AG08395 (cell line): Measurements from ENCODE around the gene CCNT1.
"Not testable (repeated sequence)": the region's sequence is repeated elsewhere in the genome, so short reads cannot be mapped to it uniquely, and the experiment has no call there.

Experiments
- DNase-seq: peaks from one replicate; pipeline ENCODE4 v3.0.0; 2012; ENCODE audit warnings: mixed read lengths, low spot score

CCNT1 gene

DNA sequence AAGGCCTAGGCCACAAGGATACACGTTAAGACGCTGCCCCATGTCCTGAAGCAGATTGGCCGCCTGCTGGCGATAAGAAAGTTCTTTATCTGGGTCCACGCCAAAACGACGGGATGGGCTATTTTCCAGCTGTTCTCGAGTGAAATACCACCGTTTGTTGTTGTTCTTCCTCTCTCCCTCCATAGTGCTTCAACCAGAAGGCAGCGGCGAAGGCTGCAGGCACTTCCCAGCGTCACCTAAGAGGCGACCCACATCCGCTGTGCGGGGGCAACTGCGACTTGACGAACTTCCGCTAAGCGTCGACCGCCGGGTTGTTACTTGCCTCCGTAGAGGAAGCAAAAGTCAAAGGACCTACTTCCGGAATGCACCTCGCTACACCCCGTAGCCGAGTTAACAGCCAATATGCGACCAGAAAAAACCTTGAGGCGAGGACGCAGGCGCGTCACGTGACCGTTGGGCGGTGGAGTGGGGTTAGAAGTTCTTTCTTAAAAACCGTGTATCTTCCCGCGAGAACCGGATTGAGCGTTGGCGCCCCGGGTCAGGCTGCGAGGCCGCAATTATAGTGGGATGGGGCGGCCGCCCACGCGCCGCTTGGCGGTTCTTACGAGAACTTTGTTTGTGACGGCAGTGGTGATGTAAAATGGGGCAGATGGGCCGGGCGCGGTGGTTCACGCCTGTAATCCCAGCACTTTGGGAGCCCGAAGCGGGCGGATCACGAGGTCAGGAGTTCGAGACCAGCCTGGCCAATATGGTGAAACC lies at the start of gene CCNT1:
TSS of gene CCNT1 (minus strand) at position 215 of the 759 bp plus-strand sequence. CDS start at position 183, 32 bp downstream.
- peak; percentile 100 for DNase-seq

DNA sequence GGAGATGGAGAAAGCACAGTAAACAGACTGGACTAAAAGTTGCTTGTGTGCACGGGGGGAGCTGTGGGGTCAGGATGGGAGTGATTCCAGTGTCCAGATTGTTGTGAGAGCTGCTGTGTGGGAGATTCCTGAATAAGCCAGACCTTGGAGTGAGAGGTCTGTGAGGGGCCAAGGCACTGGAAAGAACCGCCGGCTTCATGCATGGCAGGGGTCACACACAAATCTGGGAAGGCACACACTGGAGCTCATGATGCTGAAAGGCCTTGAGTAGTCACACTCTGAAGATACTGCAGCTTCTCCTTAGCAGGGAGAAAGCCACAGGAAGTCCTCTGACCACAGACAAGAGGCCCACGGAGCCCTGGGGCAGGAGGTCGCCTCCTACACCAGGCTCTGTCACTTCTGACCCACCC lies 49.3 kb upstream of the CCNT1 start:
- DNase-seq = no peak

DNA sequence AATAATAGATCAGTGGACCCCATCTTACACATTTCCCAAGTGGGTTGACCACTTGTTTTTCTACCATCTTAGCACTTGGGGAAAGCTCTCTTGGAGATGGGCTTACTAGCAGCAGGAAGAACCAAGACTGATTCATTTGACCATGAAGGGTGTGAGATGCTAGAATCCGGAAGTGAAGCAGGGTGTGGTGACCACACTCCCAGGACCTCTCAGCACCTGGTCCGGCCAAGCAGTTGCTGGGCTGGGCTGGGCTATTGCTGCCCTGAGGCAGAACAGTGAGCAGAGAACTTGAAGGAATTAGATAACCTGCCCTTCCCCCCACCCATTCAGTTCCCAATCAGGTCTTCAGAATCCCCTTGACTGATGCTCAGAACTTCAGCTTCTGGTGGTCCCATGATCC lies 48.0 kb upstream of the CCNT1 start:
- DNase-seq = no peak

DNA sequence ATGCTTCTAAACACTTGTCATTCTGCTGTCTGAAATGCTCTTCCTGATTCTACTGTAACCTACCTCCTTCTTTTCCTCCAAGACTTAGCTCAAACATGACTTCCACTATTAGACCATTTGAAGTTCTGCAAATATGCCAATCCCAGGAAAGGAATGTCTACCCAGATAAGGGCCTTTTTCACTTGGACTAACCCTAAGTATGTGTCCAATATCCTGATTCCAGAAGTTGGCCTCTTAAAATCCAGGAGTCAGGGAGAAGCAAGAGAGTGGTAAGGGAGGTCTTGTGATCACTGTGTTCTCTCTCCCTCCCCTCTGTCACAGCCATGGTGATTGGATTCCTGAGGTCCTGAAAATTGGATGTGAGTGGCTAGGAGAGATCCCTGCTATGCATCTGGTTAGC lies 42.2 kb upstream of the CCNT1 start:
- DNase-seq = no peak

DNA sequence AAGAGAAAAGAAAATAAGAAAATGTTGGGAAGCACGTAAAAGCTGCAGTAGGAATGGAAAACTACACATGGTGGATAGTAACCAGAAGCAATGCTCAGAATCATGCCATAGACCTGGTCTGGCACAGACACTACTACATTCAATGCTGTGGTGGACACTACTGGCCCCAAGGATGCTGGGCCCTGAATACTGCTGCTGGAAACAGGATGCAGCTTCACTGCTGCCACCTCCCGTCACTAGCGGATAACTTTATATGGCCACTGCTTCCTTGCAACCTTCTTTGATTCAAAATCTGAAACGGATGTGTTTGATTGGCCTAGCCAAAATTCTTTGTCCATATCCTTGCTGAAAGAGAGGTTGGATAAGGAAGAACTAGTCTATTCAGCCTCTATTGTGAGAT lies 41.7 kb upstream of the CCNT1 start:
- peak; percentile 16 for DNase-seq

DNA sequence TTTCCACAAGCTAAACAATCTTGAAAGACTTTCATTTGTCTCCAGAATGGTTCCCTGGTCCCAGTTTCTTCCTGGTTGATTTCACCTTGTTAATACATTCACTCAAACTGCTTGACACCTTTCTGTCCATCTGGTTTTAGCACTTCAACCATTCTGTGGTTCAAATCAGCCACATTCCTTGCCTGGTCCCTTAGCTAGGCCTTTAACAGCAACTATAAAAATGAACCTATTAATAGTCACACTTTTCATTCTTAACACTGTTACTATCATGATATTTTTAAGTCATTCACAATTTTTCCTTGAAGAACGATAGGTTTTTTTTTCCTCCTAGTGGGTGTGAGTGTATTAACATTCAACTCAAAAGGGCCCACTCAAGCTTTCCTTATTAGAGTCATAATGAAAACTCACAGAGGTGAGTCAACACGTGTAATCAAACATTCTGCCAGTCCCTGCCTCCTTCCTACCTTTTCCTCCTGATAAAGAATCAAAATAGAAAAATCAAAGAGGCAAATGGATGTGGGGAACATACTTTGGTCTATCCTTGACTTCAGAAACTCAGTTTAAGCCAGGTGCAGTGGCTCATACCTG lies 34.4 kb upstream of the CCNT1 start:
- DNase-seq = no peak

DNA sequence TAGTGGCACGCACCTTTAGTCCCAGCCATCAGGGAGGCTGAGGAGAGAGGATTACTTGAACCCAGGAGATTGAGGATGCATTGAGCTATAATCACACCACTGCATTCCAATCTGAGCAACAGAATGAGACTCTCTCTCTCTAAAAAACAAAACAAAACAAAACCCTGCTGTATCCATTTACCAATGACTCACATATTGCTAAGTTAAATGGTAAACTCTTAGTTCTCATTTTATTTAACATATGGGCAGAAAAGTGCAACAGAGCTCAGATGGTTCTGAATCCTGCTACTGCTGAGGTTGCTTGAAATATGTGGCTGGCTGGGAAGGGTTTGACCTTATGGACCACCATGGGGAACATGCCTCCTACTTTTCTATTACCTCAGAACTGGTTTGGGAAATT lies 33.7 kb upstream of the CCNT1 start:
- DNase-seq = no peak

DNA sequence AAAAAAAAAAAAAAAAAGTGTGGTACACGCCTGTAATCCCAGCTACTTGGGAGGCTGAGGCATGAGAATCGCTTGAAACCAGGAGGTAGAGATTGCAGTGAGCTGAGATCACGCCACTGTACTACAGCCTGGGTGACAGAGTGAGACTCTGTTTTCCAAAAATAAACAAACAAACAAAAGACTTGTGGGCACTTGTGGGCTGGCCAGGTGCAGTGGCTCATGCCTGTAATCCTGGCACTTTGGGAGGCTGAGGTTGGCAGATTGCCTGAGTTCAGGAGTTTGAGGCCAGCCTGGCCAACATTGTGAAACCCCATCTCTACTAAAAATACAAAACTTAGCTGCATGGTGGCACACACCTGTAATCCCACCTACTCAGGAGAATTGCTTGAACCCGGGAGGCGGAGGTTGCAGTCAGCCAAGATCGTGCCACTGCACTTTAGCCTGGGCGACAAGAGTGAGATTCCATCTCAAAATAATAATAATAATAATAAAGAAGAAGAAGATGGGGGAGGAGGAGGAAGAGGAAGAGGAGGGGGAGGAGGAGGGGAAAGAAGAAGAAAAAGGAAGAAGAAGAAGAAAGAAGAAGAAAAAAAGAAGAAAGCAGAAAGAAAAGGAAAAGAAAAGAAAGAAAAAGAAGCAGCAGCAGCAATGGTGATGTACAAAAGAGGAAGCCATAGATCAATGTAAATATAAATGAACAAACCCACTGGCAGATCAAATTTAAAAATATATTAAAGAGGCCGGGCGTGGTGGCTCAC lies 27.9 kb upstream of the CCNT1 start:
- DNase-seq = no peak

DNA sequence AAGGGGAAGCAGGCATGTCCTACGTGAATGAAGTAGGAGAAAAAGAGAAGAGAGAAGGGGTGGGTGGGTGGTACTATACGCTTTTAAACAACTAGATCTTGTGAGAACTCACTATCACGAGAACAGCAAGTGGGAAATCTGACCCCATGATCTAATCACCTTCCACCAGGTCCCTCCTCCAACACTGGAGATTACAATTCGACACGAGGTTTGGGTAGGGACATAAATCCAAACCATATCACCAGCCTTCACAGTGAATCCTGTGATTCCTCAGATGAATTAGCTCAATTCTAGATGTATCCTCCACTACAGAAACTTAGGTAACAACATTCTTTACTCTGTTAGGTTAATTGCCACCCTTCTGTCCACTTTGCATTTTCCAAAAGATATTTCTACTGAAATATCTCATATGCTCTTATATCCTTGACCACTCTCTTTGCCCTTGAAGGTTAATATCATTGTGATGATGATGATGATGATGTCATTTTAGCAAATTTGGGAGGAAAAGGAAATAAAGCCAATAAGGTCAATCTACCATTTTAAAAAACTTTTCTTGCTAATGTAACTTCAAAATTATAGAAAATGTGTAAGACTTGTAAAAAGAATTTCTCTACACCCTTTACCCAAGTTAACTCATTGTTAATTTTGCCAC lies 23.2 kb upstream of the CCNT1 start:
- no peak for DNase-seq

DNA sequence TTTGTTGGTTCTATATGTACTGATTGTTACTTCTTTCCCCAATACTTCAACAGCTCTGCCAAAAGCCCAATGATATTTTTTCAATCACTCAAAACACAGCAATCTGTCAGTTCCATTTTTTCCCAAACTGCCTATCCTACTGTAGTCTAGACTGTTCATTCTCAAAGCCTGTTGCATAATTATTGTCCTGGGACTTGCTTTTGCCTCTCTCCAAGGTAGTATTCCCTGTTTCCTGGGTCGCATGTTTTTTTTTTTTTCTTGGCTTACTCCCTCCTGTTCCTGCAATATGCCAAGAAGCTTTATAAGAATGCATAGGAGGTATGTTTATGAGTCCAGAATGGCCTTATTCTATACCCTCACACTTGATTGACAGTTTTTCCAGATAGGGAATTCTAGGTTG lies 19.9 kb upstream of the CCNT1 start:
- DNase-seq = no peak

DNA sequence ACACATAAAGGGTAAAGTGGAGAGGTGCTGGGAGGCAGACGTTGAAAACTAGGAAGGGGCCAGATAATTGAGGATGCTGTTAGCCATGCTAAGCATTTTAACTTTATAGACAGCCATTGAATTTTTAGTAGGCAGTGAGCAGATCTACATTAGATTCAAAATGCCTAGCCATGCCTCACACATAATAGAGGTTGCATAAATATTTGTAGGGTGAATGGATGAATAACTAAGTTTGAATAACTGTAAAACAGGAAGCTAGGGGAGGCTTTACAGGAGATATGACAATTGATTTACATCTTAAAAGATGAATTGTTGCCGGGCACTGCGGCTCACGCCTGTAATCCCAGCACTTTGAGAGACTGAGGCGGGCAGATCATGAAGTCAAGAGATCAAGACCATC lies 12.3 kb upstream of the CCNT1 start:
- DNase-seq = no peak

DNA sequence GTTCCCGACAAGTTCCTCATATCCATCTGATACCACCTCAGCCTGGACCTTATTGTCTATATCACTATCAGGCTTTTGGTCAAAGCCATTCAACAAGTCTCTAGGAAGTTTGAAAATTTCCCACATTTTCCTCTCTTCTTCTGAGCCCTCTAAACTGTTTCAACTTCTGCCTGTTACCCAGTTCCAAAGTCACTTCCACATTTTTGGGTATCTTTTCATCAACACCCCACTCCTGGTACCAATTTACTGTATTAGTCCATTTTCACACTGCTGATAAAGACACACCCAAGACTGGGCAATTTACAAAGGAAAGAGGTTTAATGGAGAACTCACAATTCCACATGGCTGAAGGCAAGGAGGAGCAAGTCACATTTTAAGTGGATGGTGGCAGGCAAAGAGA lies 4.2 kb upstream of the CCNT1 start:
- not testable (repeated sequence) for DNase-seq

DNA sequence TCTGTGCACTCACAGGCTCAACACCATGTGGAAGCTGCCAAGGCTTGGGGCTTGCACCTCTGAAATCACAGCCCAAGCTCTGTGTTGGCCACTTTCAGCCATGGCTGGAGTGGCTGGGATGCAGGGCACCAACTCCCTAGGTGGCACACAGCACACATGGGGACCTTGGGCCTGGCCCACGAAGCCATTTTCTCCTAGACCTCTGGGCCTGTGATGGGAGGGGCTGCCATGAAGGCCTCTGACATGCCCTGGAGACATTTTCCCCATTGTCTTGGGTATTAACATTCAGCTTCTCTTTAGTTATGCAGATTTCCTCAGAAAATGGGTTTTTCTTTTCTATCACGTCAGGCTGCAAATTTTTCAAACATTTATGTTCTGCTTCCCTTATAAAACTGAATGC lies 3.7 kb upstream of the CCNT1 start:
- not testable (repeated sequence) for DNase-seq

DNA sequence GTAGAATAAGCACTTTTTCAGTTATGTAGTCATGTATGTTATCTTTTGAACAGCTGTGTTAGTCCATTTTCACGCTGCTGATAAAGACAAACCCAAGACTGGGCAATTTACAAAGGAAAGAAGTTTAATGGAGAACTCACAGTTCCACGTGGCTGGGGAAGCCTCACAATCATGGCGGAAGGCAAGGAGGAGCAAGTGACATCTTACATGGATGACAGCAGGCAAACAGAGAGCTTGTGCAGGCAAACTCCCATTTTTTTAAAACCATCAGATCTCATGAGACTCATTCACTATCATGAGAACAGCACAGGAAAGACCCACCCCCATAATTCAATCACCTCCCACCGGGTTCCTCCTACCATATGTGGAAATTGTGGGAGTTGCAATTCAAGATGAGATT lies 2.5 kb upstream of the CCNT1 start:
- not testable (repeated sequence) for DNase-seq

DNA sequence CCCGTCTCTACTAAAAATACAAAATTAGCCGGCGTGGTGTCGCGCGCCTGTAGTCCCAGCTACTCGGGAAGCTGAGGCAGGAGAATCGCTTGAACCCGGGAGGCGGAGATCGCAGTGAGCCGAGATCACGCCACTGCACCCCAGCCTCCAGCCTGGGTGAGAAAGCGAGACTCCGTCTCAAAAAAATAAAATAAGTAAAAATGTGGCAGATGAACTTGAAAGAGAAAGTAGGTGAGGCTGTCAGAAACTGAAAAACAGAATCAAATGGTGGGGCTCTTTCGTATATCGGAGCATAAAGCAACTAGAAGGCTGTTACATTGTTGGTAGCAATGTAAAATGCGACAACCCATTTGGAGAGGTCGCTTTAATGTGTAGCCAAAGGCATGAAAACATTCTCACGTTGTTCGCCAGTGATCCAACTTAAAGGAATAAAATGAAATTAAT lies 767 bp upstream of the CCNT1 start:
- DNase-seq = no peak

DNA sequence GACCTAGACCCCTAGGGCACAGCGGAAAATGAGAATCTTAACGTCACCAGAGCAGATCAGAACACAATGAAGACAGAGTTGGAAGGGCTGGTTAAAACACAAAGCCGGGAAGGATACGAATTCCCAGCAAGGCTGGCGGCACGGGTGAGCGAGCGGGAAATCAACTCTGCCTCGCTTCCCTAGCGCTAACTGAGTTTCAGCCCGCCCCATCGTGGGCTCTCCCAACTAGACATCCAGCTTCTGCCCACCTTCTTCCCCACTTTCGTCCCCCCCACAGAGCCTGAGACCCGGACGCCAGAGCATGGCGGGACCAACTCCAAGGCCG lies 377 bp downstream of the CCNT1 start:
- DNase-seq = no peak

DNA sequence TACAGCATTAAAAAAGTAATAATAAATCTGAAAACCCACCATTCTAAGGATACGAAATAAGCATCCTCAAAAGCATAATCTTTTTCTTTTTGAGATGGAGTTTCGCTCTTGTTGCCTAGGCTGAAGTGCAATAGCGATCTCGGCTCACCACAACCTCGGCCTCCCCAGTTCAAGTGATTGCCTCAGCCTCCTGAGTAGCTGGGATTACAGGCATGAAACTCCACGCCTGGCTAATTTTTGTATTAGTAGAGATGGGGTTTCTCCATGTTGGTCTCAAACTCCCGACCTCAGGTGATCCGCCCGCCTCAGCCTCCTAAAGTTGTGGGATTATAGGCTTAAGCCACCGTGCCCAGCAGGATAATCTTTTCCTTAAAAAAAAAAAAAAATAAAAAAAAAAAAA lies 4.3 kb downstream of the CCNT1 start:
- DNase-seq = no peak

DNA sequence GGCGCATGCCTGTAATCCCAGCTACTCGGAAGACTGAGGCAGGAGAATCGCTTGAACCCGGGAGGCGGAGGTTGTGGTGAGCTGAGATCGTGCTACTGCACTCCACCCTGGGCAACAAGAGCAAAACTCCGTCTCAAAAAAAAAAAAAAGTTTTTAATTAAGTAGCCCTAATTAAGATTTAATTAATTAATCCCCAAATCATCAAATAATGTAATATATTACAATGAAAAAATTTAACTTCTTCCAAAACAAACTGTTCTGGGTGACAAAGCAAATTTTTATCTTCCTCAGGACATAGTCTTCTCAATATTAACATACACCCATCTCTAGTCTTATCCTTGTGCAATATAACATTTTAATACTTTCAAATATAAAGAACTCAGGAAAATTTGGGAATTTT lies 17.7 kb downstream of the CCNT1 start:
- not testable (repeated sequence) for DNase-seq

DNA sequence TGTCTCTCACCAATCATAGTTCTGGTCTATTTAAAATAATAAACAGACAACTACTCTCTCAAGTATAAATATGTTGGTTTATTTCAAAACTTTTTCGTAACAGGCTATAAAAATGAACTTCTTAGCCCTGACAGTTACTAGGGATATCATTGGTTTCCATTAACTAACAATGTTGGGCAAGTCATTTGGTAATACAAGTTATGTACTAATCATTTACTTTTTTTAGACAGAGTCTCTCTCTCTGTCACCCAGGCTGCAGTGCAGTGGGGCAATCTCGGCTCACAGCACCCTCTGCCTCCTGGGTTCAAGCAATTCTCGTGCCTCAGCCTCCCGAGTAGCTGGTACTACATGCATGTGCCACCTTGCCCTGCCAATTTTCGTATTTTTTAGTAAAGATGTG lies 19.9 kb downstream of the CCNT1 start:
- DNase-seq = no peak

DNA sequence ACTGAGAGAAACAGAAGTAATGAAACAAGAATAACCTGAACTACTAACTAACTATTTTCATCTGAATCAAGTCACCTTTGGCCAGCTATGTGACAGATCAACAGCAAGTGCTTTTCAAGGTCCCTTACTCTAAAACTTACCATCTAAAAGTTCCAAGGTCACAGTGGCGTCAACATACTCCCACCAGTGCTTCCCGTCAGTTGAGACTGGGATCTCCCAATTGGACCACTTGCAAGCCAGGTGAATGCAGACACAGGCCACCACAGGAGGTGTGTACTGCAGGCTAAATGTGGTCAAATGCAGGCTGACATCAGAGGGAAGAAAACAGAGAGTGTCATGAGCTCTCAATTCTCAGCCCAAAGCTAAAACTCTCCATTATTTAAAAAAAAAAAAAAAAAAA lies 20.6 kb downstream of the CCNT1 start:
- no peak for DNase-seq

DNA sequence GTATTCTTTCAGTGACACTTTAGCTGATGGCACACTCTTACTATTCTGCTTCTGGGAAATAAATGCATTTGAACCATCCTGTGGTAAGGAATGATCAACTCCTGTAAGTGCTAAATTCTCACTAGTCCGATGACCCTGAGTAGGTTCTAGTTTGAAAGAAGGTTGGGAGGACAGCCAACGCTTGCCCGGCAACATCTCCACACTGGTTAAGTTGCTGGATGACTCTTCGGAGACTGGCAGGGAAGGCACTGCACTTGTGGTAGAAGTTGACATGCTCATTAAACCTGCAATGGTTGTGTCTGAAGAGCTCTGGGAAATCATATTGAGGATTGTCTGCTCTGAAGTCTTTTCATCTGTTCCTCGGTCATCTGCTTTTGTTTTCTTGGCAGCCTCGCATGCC lies 22.5 kb downstream of the CCNT1 start:
- DNase-seq = no peak

DNA sequence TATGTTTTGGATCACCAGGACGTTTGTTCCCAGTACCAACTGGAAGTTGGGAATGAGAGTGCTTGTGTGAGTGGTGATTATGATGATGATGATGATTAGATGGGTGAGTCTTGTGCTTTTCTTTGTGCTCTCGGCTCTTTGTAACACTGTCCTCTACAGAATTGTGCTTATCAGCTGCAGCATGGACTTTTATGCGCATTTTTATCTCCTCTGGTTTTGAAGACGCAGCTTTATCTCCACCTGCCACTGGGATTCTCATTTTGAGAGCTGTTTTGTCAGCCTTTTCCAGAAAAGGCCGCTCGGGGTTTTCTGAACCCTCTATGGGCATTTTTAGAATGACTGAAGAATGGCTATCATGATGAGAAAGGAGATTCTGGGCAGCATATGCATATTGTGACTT lies 22.9 kb downstream of the CCNT1 start:
- no peak for DNase-seq
